Kidney (tissue), 14 donors: ENCODE results near the gene PIM3. TPM values are rescaled to one million over a fixed set of nuclear protein-coding genes. Genes with fewer than 3 reads are reported as not detected.

ENCODE experiments used
- DNase-seq, 5 donors: peaks; one replicate each; pipeline ENCODE4 v3.0.0-alpha.2; 2013 to 2020
- FAIRE-seq: peaks from 2 replicates; lab custom pipeline; 2012; peaks lifted over from hg19 to GRCh38; lab: Jason Lieb, UNC
- H3K27ac ChIP-seq, 2 donors: one replicate each; pipeline ENCODE4 v1.7.0; 2013; ENCODE audit warnings: low read depth in 2 of 2, low read length in 2 of 2, inconsistent platforms in 1 of 2
- H3K27me3 ChIP-seq: one replicate; pipeline ENCODE4 v1.7.1; 2013; ENCODE audit warnings: low read length, inconsistent platforms; ENCODE audit not compliant: control insufficient read depth, insufficient read depth
- H3K36me3 ChIP-seq, 3 donors: one replicate each; pipeline versions ENCODE4 v1.7.0 to v1.7.1; 2013; ENCODE audit warnings: low read length in 3 of 3, control low read depth in 1 of 3, inconsistent platforms in 1 of 3; ENCODE audit not compliant: insufficient read depth in 3 of 3, control insufficient read depth in 2 of 3
- H3K4me1 ChIP-seq, 3 donors: one replicate each; pipeline versions ENCODE4 v1.7.0 to v1.7.1; 2013; ENCODE audit warnings: low read length in 3 of 3, inconsistent platforms in 1 of 3, low read depth in 1 of 3; ENCODE audit not compliant: control insufficient read depth in 2 of 3, insufficient read depth in 2 of 3
- H3K4me3 ChIP-seq, 3 donors: one replicate each; pipeline versions ENCODE4 v1.7.0 to v1.8.1; 2013; ENCODE audit warnings: low read length in 3 of 3, control low read depth in 1 of 3, inconsistent platforms in 1 of 3
- H3K9ac ChIP-seq, 3 donors: one replicate each; pipeline versions ENCODE4 v1.7.0 to v1.7.1; 2013; ENCODE audit warnings: low read length in 3 of 3, control low read depth in 1 of 3, inconsistent platforms in 1 of 3
- H3K9me3 ChIP-seq, 3 donors: one replicate each; pipeline versions ENCODE4 v1.7.0 to v1.7.1; 2013; ENCODE audit warnings: low read length in 3 of 3, control low read depth in 1 of 3, inconsistent platforms in 1 of 3; ENCODE audit not compliant: control insufficient read depth in 2 of 3, insufficient read depth in 1 of 3
- CTCF ChIP-seq: IDR thresholded peaks from 3 replicates; pipeline ENCODE4 v1.5.1; 2012; ENCODE audit warnings: mild to moderate bottlenecking, moderate library complexity, borderline replicate concordance; ENCODE audit not compliant: insufficient read depth; ENCODE audit errors: extremely low read depth
- intact Hi-C: fragments of 100-400 bp; cut with DNase I; formaldehyde crosslinking; loops from one replicate; pipeline ENCODE4 v1.11.1; 2022
- polyA plus RNA-seq: library from polyadenylated mRNA; stranded (reverse); fragments of 350-450 nt; fragmentation: Illumina TruSeq; extraction: RNeasy Lipid Tissue Mini Kit (QIAGEN cat#74804); gene quantifications from one replicate; pipeline ENCODE4 v1.2.3, GENCODE V29; 2014; ENCODE audit warnings: low read depth, low replicate concordance; ENCODE audit not compliant: insufficient read depth
- total RNA-seq: library from RNA; stranded (reverse); fragmentation: NEBNext Ultra II Directional; extraction: Animal tissue kit (Norgen Biotek cat#: 25700); gene quantifications from one replicate; pipeline ENCODE4 v1.2.1, GENCODE V29; 2021
- donor health status: control.
- donor health status: control.
- donor health status: control.
- donor health status: control.
- donor health status: control.
- donor health status: DM: yes; HTN: yes; CAD: no.
- donor health status: Normal renal cell carcinoma (clear cell type).

The PIM3 gene
- total and polyA plus RNA-seq, 2 donors from 2014 or later, result 96.5 to 107 TPM

GRCh38 chr22:49970528-49971231 lies 10.1 kb downstream of the PIM3 start:
- H3K9ac ChIP-seq, result peak overlapping the region in 2 of 3 donors; percentile 55 to 77
- peak; percentile 56 for FAIRE-seq

GRCh38 chr22:49971232-49972162 lies 10.9 kb downstream of the PIM3 start:
- Histone ChIP-seq H3K4me1 (peaks cover 2 to 47% (median 34%) of the 10 kb centered on the region in 3 donors), H3K9me3 (peaks cover 0 to 2% (median 0%) of the 10 kb centered on the region in 3 donors), H3K27ac (peak overlapping the region; percentile 88 to 93), H3K27me3 (peaks cover 8% of the 10 kb centered on the region), H3K9ac (peak overlapping the region in 1 of 3 donors; percentile 55), H3K36me3 (no peaks in the 10 kb centered on the region), H3K4me3 (peak overlapping the region in 1 of 3 donors; percentile 46)
- TF ChIP-seq CTCF, result no peak
- intact Hi-C loops, result no loop called here
- no peak for FAIRE-seq
- DNase-seq, result peak in 4 of 5 donors; percentile 43 to 95 (median 72)

More at GRCh38 chr22:49970528-49971231, 10.1 kb downstream of the PIM3 start:
- DNase-seq, result peak; percentile 92 to 99 (median 96)
- H3K27me3 ChIP-seq, result peaks cover 8% of the 10 kb centered on the region
- intact Hi-C loops, result no loop called here
- peak overlapping the region; percentile 6 to 46 (median 44) for H3K4me3 ChIP-seq
- peak overlapping the region; percentile 93 to 97 for H3K27ac ChIP-seq
- H3K9me3 ChIP-seq, result peaks cover 0 to 2% (median 0%) of the 10 kb centered on the region in 3 donors
- TF ChIP-seq CTCF, result no peak
- H3K4me1 ChIP-seq, result peaks cover 2 to 53% (median 40%) of the 10 kb centered on the region in 3 donors
- no peaks in the 10 kb centered on the region for H3K36me3 ChIP-seq

GRCh38 chr22:49972163-49973017 lies 11.8 kb downstream of the PIM3 start:
- Histone ChIP-seq H3K27me3 (peaks cover 8% of the 10 kb centered on the region), H3K4me1 (peaks cover 2 to 38% (median 25%) of the 10 kb centered on the region in 3 donors), H3K9me3 (peaks cover 0 to 2% (median 0%) of the 10 kb centered on the region in 3 donors), H3K36me3 (no peaks in the 10 kb centered on the region), H3K27ac (no peak overlapping the region), H3K9ac (no peak overlapping the region), H3K4me3 (peak overlapping the region in 2 of 3 donors; percentile 10 to 46)
- no peak for TF ChIP-seq CTCF
- intact Hi-C loops, result no loop called here
- DNase-seq, result peak in 4 of 5 donors; percentile 8 to 82 (median 36)
- FAIRE-seq, result no peak
